COLO829 (cell line): Measurements from ENCODE around the gene HSPA8.
A peak's percentile ranks its signal among the peaks of the same experiment; 100 is the strongest.
"Not testable (repeated sequence)": the region's sequence is repeated elsewhere in the genome, so short reads cannot be mapped to it uniquely, and the experiment has no call there.

Source experiments
- DNase-seq: peaks from one replicate; pipeline ENCODE4 v3.0.0; 2012; ENCODE audit warnings: low spot score

Gene HSPA8

DNA sequence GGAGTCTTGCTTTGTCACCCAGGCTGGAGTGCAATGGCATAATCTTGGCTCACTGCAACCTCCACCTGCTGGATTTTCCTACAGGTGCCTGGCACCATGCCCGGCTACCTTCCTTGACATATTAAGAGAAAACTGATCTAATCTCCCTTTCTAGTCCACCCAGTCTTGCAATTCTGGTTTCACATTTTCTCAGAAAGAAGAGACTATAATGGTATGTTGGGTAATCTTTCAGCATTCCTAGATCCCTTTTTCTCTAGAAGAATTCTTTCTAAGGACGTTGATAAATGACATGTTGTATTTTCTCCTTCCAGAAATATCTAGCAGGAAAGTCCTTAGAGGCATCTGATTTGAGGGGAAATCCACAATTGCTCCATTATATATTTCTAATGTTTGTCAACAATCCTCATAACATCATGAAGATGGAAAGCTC, 10.4 kb upstream of the HSPA8 start:
- DNase-seq: no peak

DNA sequence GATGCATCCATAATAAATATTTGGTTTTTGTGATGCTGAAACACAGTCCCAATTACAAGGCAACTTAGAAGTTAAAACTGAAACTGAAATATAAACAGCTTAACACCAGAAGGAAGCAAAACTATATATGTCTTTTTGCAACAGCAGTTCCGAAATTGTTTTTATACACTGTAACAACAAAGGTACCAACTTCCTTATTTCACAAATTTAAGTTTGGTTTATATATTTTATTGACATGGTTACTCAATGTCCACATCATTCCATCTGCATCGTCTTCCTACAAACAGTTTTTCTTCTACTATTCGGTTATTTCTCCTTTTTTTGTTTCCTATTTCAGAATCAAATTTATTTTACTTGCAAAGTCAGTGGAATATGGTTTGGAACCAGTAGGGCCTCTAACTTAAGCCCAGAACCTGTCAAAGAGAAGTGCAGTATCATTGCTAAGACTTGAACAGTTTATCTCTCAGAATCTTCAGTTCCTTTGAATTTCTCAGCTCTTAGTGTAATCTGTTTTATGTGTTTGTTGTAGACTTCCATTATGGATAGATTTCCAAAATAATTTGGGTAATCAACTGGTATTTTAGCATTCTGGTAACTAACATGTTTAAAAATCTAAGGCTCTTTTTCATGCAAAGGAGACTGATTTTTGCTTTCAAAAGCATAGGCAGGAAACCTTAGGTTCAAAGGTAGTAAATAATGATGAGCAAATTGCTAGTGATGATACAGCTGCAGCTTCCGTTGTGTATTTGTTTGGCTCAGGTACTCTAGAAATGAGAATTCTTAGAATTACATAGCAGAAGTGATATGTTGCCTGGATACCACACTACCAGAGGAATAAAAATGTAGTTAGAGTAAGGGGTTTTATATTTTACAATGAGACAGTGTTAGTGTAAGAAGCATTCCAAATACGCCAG, 8.2 kb upstream of the HSPA8 start:
- no peak for DNase-seq

DNA sequence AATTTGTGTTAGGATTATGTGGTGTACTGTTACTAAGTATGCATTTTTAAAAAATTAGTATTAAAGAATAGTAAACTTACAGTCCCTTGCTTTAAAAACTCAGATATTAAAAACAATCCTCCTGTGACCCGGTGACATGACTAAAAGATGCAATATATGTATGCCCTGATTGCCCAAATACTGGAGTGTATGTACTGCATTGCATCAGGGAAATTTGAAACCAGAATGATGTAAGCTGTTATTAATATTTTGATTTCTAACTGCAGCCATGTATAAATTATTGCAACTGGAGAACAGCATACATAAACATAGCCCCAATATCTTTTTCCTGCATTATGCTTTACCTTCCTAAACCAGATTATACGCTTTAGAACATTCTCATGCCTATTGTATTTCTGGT, 3.7 kb upstream of the HSPA8 start:
- DNase-seq: no peak

DNA sequence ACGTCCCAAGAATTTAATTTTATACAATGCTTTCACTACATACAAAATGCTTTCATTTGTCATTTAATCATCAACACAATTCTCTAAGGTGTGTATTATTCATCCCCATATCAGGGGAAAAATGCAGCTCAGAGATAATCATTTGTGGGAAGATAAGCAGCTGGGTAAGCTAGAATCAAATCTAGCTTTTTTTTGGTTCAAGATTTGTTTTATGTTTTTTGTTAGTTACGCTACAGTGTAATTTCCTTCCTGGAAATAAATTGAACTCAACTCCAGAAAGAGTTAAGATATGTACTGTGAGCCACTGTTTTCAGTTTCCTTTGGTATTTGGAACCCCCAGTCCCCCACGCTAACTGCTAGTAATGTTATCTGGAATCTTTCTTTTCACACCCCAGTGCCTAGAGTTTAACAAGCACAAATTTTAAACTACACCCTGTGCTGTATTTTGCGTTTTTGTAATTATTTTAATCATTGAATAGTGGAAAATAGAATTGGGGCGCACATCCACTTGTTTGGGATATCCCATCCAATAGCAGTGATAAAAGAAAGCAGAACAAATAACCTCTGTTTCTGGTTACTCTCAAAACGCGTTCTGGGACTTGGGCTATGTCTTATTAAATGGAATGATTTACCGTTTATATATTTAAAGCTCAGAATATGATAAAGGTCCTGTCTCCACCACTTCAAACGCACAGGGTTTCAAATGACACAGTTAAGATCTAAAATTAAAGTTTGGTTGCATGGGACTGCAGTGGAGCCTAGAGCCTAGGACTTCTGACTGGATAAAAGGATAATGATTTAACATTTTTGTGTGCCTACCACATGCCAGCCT, 2.1 kb upstream of the HSPA8 start:
- no peak for DNase-seq

DNA sequence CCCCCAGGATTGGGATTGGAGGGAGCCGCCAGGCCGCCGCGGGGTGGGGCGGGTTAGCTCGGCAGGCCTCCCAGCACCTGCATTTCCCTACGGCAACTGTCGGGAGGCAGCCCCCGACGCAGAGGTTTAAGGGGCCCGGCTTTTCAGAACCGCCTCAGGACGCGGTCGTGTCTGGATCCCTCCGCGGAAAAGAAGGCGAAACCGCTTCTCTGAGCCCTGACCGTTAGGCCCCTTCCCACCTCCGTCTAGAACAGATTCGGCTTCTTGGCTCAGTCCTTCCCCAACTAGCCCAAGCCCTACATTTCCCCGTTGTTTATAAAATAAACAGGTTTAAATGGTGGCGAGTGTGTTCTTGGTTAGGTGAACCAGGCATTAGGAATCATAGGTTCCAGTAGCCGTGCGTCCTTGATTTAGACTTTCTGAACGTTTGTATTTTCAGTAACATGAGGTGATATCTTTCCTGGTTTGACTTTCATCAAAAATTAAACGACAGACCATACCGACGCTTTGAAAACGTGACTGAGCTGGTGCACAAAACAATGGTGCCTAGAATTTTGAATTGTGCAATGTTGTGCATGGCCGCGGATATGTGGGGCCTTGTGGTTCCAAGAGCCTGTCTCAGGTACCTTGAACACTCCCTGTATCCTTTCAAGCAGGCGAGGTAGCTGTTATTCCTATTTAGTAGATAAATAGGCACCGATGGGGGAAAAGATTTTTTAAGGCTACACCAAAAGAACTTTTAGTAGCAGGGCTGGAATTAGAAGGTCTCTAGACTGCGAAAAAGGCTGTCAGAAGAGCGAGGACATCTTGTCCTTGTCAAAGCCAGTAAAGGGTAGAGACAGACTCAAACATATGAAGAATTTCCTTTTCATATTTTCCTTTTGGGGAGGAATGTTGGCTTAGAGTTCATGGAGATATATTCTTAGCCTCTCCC, 1.2 kb upstream of the HSPA8 start:
- no peak for DNase-seq

DNA sequence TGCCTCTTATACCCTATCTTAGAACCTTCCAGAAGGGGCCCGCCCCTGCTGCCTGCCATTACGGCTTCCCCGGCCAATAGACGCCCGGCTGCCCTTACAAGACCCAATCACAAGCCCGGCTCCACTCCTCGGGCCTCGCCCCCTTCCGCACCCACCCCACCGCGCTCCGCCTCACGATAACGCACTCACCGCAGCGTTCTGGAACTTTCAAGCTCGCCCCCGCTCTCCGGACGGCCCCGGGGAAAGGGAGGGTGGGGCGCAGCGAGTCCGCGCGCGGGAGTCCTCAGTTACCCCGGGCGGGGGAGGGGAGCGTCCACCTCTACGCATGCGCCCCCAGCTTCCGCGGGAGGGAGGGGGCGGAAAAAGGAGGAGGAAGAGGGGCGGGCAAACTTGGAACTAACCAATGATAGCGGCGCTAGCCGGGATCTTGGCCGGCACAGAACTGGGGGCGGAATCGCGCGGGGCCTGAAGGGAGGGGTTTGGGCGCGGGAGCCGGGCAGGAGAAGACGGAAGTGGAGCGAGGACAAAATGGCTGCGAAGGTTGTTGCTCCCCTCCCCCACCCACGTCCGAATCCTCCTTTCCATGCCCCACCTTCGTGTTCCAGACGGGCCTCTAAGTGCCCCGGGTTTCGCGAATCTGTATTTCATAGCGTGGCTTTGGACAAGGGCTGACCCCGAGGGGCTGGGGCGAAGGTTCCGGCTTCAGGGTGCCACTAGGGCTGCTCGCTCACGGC, 389 bp upstream of the HSPA8 start:
- peak; percentile 86 for DNase-seq

DNA sequence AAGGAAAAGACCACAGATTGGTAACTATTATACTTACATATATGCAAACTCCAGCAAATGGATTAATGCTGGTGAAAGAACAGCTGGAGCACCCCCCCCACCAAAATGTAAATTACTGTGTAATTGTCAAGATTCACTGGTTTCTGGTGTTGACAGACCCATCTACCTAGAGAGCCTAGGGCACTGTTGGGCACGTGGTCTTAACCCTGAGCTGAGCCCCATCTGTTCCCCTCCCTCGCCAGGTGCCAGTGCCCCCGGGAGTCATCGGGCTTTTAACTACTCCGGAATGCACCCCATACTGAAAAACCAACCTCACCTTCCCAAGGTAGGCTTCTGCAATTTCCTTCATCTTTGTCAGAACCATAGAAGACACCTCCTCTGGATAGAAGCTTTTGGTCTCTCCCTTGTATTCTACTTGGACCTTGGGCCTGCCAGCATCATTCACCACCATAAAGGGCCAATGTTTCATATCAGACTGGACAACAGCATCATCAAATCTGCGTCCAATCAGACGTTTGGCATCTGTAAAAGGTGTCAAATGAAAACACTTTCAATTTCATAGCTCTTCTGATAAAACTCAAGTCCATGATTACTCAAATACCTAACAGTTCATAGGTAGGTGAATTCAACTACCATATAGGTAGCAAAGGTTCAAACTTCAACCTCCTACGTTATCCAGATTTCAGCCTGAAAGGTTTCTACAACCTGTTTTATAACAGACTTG, 1.5 kb downstream of the HSPA8 start:
- no peak for DNase-seq

DNA sequence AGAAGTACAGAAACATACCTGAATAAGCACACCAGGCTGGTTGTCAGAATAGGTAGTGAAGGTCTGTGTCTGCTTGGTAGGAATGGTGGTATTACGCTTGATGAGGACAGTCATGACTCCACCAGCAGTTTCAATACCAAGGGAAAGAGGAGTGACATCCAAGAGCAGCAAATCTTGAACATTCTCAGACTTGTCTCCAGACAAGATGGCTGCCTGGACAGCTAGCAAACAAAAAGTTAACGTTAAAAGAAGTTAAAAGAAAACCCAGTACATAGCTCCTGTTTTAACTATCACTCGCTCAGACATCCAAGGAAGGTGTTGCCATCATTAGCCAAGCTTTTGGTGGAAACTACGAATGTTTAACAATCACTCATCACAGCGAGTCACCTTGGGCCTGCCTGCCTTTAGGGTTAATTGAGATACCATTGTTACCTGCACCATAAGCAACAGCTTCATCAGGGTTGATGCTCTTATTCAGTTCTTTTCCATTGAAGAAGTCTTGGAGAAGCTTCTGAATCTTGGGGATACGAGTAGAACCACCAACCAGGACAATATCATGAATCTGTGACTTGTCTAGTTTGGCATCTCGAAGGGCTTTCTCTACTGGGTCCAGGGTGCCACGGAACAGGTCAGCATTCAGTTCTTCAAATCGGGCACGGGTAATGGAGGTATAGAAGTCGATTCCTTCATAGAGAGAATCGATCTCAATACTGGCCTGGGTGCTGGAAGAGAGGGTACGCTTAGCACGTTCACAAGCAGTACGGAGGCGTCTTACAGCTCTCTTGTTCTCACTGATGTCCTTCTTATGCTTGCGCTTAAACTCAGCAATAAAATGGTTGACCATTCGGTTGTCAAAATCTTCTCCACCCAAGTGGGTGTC, 2.7 kb downstream of the HSPA8 start:
- DNase-seq: not testable (repeated sequence)

DNA sequence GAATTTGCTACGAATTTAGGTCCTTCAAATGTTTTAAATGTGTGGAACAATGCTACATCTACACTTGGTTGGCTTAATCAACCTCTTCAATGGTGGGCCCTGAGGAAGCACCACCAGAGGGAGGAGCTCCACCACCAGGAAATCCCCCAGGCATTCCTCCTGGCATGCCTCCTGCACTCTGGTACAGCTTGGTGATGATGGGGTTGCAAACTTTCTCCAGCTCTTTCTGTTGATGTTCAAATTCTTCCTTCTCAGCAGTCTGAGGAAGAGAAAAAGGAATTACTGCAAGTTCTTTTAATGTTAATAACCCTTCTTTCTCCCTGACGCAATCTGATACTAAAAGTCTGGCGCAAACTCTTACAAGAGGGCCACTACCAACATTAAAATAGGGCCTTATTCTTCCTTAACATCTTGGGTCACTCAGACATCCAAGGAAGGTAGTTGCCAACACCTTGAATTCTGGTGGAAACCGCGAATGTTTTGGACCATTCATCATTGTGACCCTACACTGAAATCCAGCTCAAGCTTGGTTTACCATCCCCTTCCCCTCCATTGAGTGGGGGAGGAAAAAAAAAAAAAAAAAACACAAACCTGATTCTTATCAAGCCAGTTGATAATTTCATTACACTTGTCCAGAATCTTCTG, 4.2 kb downstream of the HSPA8 start:
- DNase-seq: no peak

DNA sequence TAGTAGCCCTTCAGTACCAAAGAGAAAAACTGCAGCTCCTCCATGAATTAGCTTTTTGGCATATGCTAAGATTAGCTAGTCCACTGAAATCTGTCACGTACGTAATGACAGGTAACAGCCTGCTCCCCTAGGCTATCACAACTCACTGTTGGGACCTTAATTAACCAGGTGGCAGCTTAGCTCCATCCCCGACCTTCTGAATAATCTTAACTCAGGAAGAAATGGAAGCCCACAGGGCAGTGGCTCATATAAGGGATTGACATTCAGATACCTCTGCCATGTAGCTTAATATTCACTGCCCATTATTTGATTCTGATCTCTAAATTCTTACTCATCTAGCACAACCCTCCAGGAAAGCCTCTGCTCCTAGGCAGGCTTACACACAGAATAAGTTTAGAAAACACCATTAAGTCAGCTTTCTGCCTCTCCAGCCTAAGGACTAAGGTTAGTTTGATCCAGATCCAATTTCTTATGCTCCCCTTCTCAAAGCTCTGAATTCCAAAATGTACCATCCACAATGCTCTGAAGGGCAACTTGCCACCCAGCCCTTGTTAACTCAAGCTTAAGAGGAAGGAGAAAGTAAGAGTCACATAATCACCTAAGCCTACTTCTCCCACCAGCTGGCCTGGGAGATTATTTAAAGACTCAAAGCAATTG, 5.0 kb downstream of the HSPA8 start:
- DNase-seq: no peak

DNA sequence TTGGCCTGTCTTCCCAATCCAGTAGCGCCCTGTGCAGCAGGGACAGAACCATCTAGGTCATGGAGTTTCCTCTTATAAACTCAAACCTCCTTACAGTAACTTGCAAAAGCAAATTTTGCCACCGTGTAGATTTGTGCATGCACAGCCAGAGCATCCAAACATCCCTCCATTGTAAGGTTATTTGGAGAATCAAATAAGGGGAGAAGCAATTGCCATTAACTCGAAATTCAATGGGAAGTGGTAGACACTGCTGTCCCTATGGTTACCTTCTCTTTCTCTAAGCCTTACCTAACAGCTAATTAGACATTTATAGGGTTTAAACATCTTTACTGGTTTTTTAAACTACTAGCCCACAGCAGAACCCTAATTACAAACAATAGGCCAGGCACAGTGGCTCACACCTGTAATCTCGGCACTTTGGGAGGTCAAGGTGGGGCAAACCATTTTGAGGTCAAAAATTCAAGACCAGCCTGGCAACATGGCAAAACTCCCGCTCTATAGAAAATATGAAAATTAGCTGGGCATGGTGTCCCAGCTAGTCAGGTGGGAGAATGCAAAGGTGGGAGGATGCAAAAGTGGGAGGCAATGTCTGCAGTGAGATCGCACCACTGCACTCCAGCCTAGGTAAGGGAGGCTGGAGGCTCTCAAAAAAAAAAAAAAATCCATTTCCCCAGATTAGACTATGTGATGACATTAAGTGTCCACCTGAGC, 6.6 kb downstream of the HSPA8 start:
- no peak for DNase-seq

DNA sequence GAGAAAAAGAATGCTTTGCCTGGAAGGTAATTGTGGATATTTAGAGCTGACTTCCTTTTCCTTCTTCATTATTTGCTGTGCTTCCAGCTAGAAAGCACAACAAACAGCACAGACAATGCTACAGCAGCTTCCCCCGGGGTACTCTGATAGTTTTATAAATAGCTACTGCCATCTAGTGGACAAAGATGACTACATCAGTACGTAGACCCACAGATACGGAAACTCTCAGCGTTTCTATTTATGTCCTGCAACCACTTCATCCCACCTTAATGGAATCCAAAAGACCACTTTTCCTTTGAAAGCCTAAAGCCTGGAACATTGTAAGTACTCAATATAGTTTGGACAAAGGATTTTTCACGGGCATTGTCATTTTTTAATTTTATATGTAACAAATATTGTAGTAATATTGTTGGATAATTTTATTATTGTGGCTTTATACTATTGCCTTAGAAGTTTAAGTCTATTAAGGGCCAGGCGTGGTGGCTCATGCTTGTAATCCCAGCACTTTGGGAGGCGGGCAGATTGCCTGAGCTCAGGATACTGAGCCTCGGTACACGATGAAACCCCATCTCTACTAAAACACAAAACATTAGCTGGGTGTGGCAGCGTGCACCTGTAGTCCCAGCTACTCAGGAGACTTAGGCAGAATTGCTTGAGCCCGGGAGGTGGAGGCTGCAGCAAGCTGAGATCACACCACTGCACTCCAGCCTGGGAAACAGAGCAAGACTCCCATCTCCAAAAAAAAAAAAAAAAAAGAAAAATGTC, 7.5 kb downstream of the HSPA8 start:
- DNase-seq: peak; percentile 64

DNA sequence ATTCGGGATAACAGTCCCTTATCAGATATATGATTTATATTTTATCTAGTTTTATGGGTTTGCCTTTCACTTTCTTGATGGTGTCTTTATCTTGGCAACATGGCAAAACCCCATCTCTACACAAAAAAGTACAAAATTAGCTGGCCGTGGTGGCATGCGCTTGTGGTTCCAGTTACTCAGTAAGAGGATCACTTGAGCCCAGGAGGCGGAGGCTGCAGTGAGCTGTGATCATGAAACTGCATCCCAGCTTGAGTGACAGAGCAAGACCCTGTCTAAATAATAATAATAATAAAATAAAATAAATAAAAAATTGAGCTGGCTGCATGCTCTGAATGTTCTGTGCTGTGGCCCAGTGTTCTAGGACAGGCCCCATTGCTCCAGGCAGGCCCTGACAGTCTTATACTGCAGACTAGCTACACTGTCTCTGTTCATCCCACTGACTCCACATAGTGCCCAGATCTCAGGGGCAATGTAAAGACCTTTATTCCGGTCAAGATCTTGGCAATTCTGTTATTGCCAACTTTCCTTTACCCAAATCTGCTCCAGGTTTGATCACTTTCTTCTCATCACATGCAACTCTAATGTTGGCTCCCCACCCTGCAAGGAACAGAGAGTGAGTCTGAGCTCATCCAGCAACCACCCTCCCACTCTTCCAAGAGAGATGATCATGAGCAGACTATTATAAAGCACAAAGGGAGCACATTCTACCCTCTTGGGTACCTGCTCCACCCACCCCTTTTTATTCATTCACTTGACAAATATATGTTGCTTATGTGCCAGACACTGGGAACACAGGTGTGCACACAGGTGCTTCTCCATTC, 8.8 kb downstream of the HSPA8 start:
- no peak for DNase-seq

DNA sequence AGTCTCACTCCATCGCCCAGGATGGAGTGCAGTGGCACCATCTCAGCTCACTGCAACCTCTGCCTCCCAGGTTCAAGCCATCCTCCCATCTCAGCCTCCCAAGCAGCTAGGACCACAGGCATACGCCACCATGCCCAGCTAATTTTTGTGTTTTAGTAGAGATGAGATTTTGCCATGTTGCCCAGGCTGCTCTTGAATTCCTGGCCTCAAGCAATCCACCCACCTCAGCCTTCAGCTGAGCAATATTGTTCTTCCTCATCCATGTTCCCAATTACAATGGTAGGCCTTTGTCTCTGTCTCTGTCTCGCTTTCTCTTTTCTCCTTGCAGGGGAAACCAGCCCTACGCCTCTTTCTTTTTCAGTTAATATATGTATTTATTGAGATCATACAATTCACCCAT, 10.3 kb downstream of the HSPA8 start:
- DNase-seq: no peak

DNA sequence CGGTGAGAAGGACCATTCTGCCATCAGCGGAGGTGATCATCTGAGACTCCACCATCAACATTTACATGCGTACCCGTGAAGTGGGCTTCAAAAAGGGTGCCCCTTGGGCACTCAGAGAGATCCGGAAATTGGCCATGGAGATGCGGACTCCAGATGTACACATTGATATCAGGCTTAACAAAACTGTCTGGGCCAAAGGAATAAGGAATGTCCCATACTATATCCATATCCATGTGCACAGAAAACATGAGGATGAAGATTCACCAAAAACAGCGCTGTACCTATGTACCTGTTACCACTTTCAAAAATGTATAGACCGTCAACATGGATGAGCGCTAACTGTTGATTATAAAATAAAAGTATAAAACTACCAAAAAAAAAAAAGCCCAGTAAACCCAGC, 10.8 kb downstream of the HSPA8 start:
- no peak for DNase-seq

DNA sequence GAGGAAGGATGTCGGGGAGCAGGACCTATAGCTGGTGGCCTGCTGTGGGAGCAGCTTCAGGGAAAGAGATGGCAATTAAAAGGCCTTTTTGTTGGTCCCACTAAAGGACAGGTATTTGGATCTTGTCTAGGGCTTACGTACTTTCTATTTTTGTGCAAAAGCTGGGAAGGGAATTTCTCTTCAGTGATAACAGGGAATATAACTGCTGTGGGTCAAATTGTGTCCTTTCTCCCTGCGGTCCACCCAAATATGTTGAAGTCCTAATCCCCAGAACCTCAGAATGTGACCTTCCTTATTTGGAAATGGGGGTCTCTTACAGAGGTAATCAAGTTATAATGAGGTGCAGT, 14.0 kb downstream of the HSPA8 start:
- DNase-seq: no peak
